ENCODE measurements around the gene RYK.

- TF ChIP-seq CTCF (IDR thresholded peaks at IDR 0.05; ENCODE audit: insufficient read depth, low read depth, low read length) (no peak), EZH2 (IDR thresholded peaks at IDR 0.05; ENCODE audit: insufficient read depth, low read length) (no peak)
These were observed 60.4 kb downstream of the RYK start for GRCh38 chr3:134190250-134190649.
